ENCODE measurements around the gene SEC16B. TPM values are rescaled to one million over a fixed set of nuclear protein-coding genes. Genes with fewer than 3 reads are reported as not detected.
A peak's percentile ranks its signal among the peaks of the same experiment; 100 is the strongest.

The SEC16B gene
- total RNA-seq, 1 donor from 2014 or later, result 1.7 TPM

- no peak for TF ChIP-seq POLR2AphosphoS5 (IDR thresholded peaks at IDR 0.05; ENCODE audit: insufficient read depth in 1 of 2, low read depth in 1 of 2)
- H3K9me3 ChIP-seq, result no peaks in the 10 kb centered on the region
Observed at GRCh38 chr1:177921590-177921989, 48.3 kb downstream of the SEC16B start.

GRCh38 chr1:177920091-177920490 lies 49.8 kb downstream of the SEC16B start:
- no peak for DNase-seq (ENCODE audit: extremely low spot score in 2 of 2)
- Histone ChIP-seq H3K4me3 (no peak overlapping the region), H3K36me3 (no peaks in the 10 kb centered on the region), H3K27me3 (no peaks in the 10 kb centered on the region), H3K4me1 (no peaks in the 10 kb centered on the region), H3K27ac (no peak overlapping the region), H3K9me3 (no peaks in the 10 kb centered on the region)
- intact Hi-C loops (cut with DNase I), result no loop called here
- TF ChIP-seq POLR2A (IDR thresholded peaks at IDR 0.05) (no peak), POLR2AphosphoS5 (IDR thresholded peaks at IDR 0.05; ENCODE audit: insufficient read depth in 1 of 2, low read depth in 1 of 2) (no peak), CTCF (IDR thresholded peaks at IDR 0.05) (no peak)

More at GRCh38 chr1:177921590-177921989, 48.3 kb downstream of the SEC16B start:
- Histone ChIP-seq H3K36me3 (no peaks in the 10 kb centered on the region), H3K4me3 (no peak overlapping the region), H3K4me1 (peaks cover 3% of the 10 kb centered on the region), H3K27me3 (no peaks in the 10 kb centered on the region), H3K27ac (no peak overlapping the region)
- DNase-seq (ENCODE audit: extremely low spot score in 2 of 2), result no peak
- intact Hi-C loops (cut with DNase I), result no loop called here

- no peaks in the 10 kb centered on the region for H3K27me3 ChIP-seq
- TF ChIP-seq CTCF (IDR thresholded peaks at IDR 0.05) (no peak), POLR2AphosphoS5 (IDR thresholded peaks at IDR 0.05; ENCODE audit: insufficient read depth in 1 of 2, low read depth in 1 of 2) (no peak), POLR2A (IDR thresholded peaks at IDR 0.05) (no peak)
- no peaks in the 10 kb centered on the region for H3K4me1 ChIP-seq
- no peak overlapping the region for H3K27ac ChIP-seq
- H3K4me3 ChIP-seq, result no peak overlapping the region
- intact Hi-C loops (cut with DNase I), result no loop called here
- H3K36me3 ChIP-seq, result no peaks in the 10 kb centered on the region
- no peaks in the 10 kb centered on the region for H3K9me3 ChIP-seq
- DNase-seq (ENCODE audit: extremely low spot score in 2 of 2), result no peak
Observed at GRCh38 chr1:177915641-177916040, 54.2 kb downstream of the SEC16B start.

- H3K9me3 ChIP-seq, result no peaks in the 10 kb centered on the region
- intact Hi-C loops (cut with DNase I), result no loop called here
- DNase-seq (ENCODE audit: extremely low spot score in 2 of 2), result no peak
- TF ChIP-seq POLR2A (IDR thresholded peaks at IDR 0.05), result no peak
- no peaks in the 10 kb centered on the region for H3K36me3 ChIP-seq
- no peaks in the 10 kb centered on the region for H3K4me1 ChIP-seq
- H3K4me3 ChIP-seq, result no peak overlapping the region
- no peak overlapping the region for H3K27ac ChIP-seq
- H3K27me3 ChIP-seq, result no peaks in the 10 kb centered on the region
Observed at GRCh38 chr1:177914603-177915002, 55.3 kb downstream of the SEC16B start.

- Histone ChIP-seq H3K36me3 (no peaks in the 10 kb centered on the region), H3K27me3 (no peaks in the 10 kb centered on the region), H3K27ac (no peak overlapping the region), H3K9me3 (no peaks in the 10 kb centered on the region), H3K4me1 (no peaks in the 10 kb centered on the region), H3K4me3 (no peak overlapping the region)
- TF ChIP-seq POLR2AphosphoS5 (IDR thresholded peaks at IDR 0.05; ENCODE audit: insufficient read depth in 1 of 2, low read depth in 1 of 2) (no peak), POLR2A (IDR thresholded peaks at IDR 0.05) (no peak), CTCF (IDR thresholded peaks at IDR 0.05) (no peak)
- DNase-seq (ENCODE audit: extremely low spot score in 2 of 2), result no peak
- intact Hi-C loops (cut with DNase I), result no loop called here
Observed at GRCh38 chr1:177913762-177914540, 55.9 kb downstream of the SEC16B start.

GRCh38 chr1:177912991-177913390 lies 56.9 kb downstream of the SEC16B start:
- TF ChIP-seq CTCF (IDR thresholded peaks at IDR 0.05) (no peak), POLR2AphosphoS5 (IDR thresholded peaks at IDR 0.05; ENCODE audit: insufficient read depth in 1 of 2, low read depth in 1 of 2) (no peak), POLR2A (IDR thresholded peaks at IDR 0.05) (no peak)
- Histone ChIP-seq H3K9me3 (no peaks in the 10 kb centered on the region), H3K4me1 (no peaks in the 10 kb centered on the region), H3K36me3 (no peaks in the 10 kb centered on the region), H3K27ac (no peak overlapping the region), H3K4me3 (no peak overlapping the region), H3K27me3 (no peaks in the 10 kb centered on the region)
- DNase-seq (ENCODE audit: extremely low spot score in 2 of 2), result peak in 1 of 2 donors; percentile 8
- intact Hi-C loops (cut with DNase I), result no loop called here
